LHCN-M2 (cell line): ENCODE results near the gene CSNK2B. TPM values are rescaled to one million over a fixed set of nuclear protein-coding genes. Genes with fewer than 3 reads are reported as not detected.

Experiments
- DNase-seq: peaks from one replicate; pipeline ENCODE4 v3.0.0-alpha.2; 2012; ENCODE audit warnings: low read depth
- total RNA-seq: library from RNA; depleted of rRNA; stranded (reverse); fragments of >200 nt; gene quantifications from 2 replicates; pipeline ENCODE4 v1.2.3, GENCODE V29; 2014; rRNA removed

The CSNK2B gene
- total RNA-seq, 1 experiment from 2014 or later, result 292 TPM

GRCh38 chr6:31710523-31711219, 44.8 kb downstream of the CSNK2B start:
- no peak for DNase-seq

DNA sequence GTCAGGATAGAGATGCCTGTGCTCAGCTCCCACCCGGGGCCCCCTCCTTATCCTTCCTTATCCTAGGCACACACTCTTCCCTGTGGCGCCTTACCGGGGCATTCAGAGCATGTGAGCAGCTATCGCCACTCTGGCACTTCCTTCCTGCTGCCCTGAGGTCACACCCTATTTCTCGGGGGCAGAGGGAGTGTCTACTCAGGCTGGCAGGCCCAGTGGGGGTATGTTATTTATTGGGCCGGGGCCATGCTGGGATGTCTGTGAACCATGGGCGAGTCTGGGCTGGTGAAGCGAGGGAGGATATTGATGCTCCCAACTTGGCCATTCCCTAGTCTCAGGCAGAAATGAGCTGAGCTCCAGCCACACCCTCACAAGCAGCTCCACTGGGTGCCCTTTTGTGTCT, 45.4 kb downstream of the CSNK2B start:
- no peak for DNase-seq

DNA sequence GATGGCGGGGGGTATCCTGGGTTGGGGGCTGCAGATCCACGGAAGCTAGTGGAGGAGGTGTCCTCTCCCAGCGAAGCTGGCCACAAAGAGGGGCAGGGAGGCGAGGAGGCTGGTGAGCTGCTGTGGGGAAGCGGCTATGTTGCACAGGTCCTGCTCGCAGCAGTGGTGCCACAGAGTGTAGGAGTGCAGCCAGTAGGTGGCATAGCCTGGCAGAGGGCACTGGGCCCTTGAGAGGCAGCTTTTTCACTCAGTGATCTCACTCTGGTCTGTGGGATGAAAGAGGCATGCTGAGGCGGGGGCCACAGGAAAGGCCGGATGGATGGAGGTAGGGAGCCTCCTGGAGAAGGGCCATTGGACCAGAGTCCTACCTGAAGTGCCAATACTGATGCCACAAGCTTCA, 46.4 kb downstream of the CSNK2B start:
- DNase-seq, result no peak

- no peak for DNase-seq
These were observed 47.6 kb downstream of the CSNK2B start for GRCh38 chr6:31713465-31713864.

DNA sequence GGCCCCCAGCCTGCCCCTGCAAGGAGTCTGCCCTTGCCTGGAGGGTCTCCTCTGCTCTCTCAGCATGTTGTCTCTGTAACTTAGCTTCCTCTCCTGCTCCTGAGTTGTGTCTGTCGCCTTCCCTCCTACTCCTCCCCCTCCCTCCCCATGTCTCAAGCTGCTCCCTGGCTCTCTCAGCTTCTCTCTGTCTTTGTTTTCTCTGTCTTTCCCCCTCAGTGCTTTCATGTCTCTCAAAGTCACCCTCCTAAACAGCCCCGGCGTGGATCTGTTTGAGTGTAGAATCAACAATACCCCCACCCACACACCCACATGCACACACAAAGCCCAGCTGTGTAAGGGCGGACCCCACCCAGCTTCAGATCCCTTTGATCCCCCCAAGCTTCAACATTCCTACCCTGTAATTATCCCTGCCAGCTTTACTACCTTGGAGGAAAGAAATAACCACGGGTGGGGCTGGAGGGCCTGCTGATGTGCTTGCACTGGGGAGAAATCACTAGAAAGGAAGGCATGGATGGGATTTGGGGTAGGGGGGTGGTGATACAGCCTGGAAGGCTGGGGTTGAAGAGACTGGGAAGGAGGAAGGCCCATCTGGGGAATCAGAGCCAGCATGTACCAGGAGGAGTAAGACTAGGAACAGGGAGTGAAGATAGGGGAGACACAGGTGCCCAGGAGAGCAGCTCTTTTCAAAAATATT, 48.3 kb downstream of the CSNK2B start:
- DNase-seq, result no peak

DNA sequence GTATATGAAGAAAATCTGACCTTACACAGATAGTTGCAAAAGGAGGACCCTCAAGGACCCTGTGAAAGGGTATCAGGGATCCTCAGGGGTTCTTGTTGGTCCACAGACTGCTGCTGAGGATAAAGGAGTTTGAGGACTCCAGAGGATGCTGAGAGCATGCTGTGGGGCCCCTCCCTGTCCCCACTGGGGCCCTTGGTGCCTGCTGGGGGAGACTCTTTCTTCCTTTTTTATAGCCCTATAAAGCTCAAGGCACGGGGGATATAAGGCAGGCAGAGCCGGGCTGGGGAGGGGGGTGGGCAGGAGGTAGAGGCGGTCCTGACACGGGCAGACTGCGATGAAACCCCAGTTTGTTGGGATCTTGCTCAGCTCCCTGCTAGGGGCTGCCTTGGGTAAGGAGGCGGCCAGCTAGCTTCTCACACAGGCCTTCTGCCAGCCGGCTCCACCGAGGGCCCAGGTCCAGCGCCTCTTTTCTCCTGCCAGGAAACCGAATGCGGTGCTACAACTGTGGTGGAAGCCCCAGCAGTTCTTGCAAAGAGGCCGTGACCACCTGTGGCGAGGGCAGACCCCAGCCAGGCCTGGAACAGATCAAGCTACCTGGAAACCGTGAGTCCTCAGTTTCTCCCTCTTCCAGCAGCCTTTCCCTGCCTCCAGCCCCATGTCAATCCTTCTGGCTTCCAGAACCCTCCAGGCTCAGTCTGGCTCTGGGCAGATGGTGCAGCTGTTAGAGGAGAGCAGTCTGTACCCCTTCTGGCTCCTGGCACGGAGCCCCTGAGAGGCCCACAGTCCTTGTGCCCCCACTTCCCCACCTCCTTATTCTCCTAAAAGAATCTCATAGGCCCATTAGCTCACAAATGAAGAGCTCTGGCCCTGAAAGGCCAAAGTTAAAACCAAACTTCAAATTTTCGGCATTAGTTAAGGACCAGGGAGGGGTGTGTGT, 49.4 kb downstream of the CSNK2B start, which contains the start of gene LY6G6D:
LY6G6D (plus strand) TSS at position 327 of the 937 bp plus-strand sequence; CDS start at position 335, 8 bp downstream.
- no peak for DNase-seq

DNA sequence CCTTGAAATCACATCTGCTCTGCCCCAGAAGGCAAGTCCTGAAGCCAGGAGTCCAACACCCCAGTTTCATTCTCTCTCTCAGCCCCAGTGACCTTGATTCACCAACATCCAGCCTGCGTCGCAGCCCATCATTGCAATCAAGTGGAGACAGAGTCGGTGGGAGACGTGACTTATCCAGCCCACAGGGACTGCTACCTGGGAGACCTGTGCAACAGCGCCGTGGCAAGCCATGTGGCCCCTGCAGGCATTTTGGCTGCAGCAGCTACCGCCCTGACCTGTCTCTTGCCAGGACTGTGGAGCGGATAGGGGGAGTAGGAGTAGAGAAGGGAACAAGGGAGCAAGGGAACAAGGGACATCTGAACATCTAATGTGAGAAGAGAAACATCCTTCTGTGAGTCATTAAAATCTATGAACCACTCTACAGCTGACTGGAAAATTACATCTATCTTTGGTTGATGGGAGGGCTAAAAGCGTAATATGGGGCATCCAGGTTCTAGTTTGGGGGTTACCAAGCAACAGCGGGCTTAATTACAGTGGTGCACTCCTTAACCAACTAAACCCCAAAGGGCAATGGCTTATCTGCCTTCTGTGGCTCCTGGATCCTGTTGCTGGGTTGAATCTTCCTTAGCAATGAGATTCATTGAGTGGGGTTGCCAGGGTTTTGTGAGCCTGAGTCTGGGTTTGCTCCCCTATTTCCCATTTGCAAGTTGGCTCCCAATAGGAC, 51.8 kb downstream of the CSNK2B start:
- no peak for DNase-seq

- no peak for DNase-seq
These were observed 52.4 kb downstream of the CSNK2B start for GRCh38 chr6:31718265-31718664.

GRCh38 chr6:31719001-31719400, 53.1 kb downstream of the CSNK2B start:
- no peak for DNase-seq

Other genes with a start within 250 kb of the CSNK2B start
- gene MICB, start 167.9 kb upstream of the CSNK2B start, total RNA-seq, result 10.6 and 13.0 TPM in 2 replicates
- not detected in 2 replicates for gene MCCD1, start 137.1 kb upstream of the CSNK2B start, total RNA-seq
- 402 and 452 TPM in 2 replicates for gene DDX39B, start 124.1 kb upstream of the CSNK2B start, total RNA-seq
- 3.1 and 3.3 TPM in 2 replicates for gene ATP6V1G2, start 119.5 kb upstream of the CSNK2B start, total RNA-seq
- gene NFKBIL1, start 118.5 kb upstream of the CSNK2B start, total RNA-seq, result 21.2 and 26.8 TPM in 2 replicates
- gene LTA, start 93.8 kb upstream of the CSNK2B start, total RNA-seq, result not detected in 2 replicates
- not detected in 2 replicates for gene TNF, start 90.5 kb upstream of the CSNK2B start, total RNA-seq
- gene LTB, start 83.7 kb upstream of the CSNK2B start, total RNA-seq, result not detected in 2 replicates
- gene LST1, start 79.8 kb upstream of the CSNK2B start, total RNA-seq, result not detected in 2 replicates
- not detected in 2 replicates for gene NCR3, start 73.1 kb upstream of the CSNK2B start, total RNA-seq
- not detected in 2 replicates for gene AIF1, start 50.8 kb upstream of the CSNK2B start, total RNA-seq
- gene PRRC2A, start 45.4 kb upstream of the CSNK2B start, total RNA-seq, result 75.9 and 81.7 TPM in 2 replicates
- 180 and 219 TPM in 2 replicates for gene BAG6, start 13.4 kb upstream of the CSNK2B start, total RNA-seq
- gene APOM, start 10.2 kb upstream of the CSNK2B start, total RNA-seq, result 3.9 and 4.4 TPM in 2 replicates
- gene C6orf47, start 5.3 kb upstream of the CSNK2B start, total RNA-seq, result 30.0 and 31.3 TPM in 2 replicates
- 28.5 and 31.2 TPM in 2 replicates for gene GPANK1, start 1.1 kb upstream of the CSNK2B start, total RNA-seq
- 2.4 and 4.0 TPM in 2 replicates for gene LY6G5B, start 3.9 kb downstream of the CSNK2B start, total RNA-seq
- 1.4 and 3.2 TPM in 2 replicates for gene LY6G5C, start 15.0 kb downstream of the CSNK2B start, total RNA-seq
- gene ABHD16A, start 37.2 kb downstream of the CSNK2B start, total RNA-seq, result 45.8 and 50.5 TPM in 2 replicates
- not detected in 2 replicates for gene LY6G6F, start 40.8 kb downstream of the CSNK2B start, total RNA-seq
- gene LY6G6D, start 49.3 kb downstream of the CSNK2B start, total RNA-seq, result not detected in 2 replicates
- 0.51 TPM in 1 of 2 replicates, not detected in the other for gene LY6G6C, start 55.7 kb downstream of the CSNK2B start, total RNA-seq
- gene MPIG6B, start 57.3 kb downstream of the CSNK2B start, total RNA-seq, result not detected in 2 replicates
- 78.4 and 85.8 TPM in 2 replicates for gene DDAH2, start 63.2 kb downstream of the CSNK2B start, total RNA-seq
- 771 and 894 TPM in 2 replicates for gene CLIC1, start 70.5 kb downstream of the CSNK2B start, total RNA-seq
- 13.2 and 16.5 TPM in 2 replicates for gene MSH5, start 73.9 kb downstream of the CSNK2B start, total RNA-seq
- gene SAPCD1, start 96.6 kb downstream of the CSNK2B start, total RNA-seq, result 1.5 and 2.7 TPM in 2 replicates
- gene VWA7, start 111.2 kb downstream of the CSNK2B start, total RNA-seq, result not detected in 2 replicates
- gene VARS1, start 129.7 kb downstream of the CSNK2B start, total RNA-seq, result 63.2 and 68.7 TPM in 2 replicates
- 78.7 and 88.2 TPM in 2 replicates for gene LSM2, start 140.9 kb downstream of the CSNK2B start, total RNA-seq
- gene HSPA1L, start 149.2 kb downstream of the CSNK2B start, total RNA-seq, result 0.71 and 1.5 TPM in 2 replicates
- 98.9 and 101 TPM in 2 replicates for gene HSPA1A, start 149.5 kb downstream of the CSNK2B start, total RNA-seq
- gene HSPA1B, start 161.7 kb downstream of the CSNK2B start, total RNA-seq, result 86.1 and 92.2 TPM in 2 replicates
- 43.9 and 57.2 TPM in 2 replicates for gene NEU1, start 196.7 kb downstream of the CSNK2B start, total RNA-seq
- 0.06 TPM in 1 of 2 replicates, not detected in the other for gene SLC44A4, start 212.9 kb downstream of the CSNK2B start, total RNA-seq
- gene EHMT2, start 231.6 kb downstream of the CSNK2B start, total RNA-seq, result 58.6 and 60.5 TPM in 2 replicates
- gene ZBTB12, start 236.0 kb downstream of the CSNK2B start, total RNA-seq, result 1.2 and 3.0 TPM in 2 replicates